Measurements from ENCODE around the gene ELF1.
"Not testable (repeated sequence)": the region's sequence is repeated elsewhere in the genome, so short reads cannot be mapped to it uniquely, and the experiment has no call there.

Gene ELF1

GRCh38 chr13:41039746-41040145 lies 20.6 kb upstream of the ELF1 start:
- DNase-seq (ENCODE audit: low read depth), result no peak
- TF ChIP-seq, protein P1, sequence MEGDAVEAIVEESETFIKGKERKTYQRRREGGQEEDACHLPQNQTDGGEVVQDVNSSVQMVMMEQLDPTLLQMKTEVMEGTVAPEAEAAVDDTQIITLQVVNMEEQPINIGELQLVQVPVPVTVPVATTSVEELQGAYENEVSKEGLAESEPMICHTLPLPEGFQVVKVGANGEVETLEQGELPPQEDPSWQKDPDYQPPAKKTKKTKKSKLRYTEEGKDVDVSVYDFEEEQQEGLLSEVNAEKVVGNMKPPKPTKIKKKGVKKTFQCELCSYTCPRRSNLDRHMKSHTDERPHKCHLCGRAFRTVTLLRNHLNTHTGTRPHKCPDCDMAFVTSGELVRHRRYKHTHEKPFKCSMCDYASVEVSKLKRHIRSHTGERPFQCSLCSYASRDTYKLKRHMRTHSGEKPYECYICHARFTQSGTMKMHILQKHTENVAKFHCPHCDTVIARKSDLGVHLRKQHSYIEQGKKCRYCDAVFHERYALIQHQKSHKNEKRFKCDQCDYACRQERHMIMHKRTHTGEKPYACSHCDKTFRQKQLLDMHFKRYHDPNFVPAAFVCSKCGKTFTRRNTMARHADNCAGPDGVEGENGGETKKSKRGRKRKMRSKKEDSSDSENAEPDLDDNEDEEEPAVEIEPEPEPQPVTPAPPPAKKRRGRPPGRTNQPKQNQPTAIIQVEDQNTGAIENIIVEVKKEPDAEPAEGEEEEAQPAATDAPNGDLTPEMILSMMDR (conservative IDR thresholded peaks at IDR 0.05; ENCODE audit: low read length), result no peak
- H3K4me3 ChIP-seq (ENCODE audit: low read length), result no peak overlapping the region

GRCh38 chr13:41036557-41036956 lies 17.4 kb upstream of the ELF1 start:
- not testable (repeated sequence) for H3K4me3 ChIP-seq (ENCODE audit: low read length); DNase-seq (ENCODE audit: low read depth)

DNA sequence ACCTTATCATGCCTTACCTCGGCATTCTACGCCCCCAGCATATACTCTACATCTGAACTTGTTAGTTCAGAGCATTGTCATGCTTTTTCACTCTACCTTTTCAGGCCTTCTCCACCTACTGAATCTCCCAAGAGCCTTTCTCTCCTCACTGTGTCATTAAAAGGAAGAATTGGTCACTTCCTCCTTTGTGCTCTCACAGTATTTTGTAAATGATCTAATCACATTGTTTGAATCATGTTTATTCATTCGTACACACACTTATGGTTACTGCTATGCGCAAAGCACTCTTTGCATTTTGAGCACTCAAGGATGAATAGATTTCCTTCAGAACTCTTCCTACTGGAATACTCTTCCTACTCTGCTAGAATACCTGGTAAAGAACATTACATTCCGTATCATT lies 15.8 kb upstream of the ELF1 start:
- TF ChIP-seq, protein P1 (conservative IDR thresholded peaks at IDR 0.05; ENCODE audit: low read length), result no peak
- DNase-seq (ENCODE audit: low read depth), result no peak
- H3K4me3 ChIP-seq (ENCODE audit: low read length), result no peak overlapping the region

- DNase-seq (ENCODE audit: low read depth), result no peak
- no peak overlapping the region for H3K4me3 ChIP-seq (ENCODE audit: low read length)
- TF ChIP-seq, protein P1 (conservative IDR thresholded peaks at IDR 0.05; ENCODE audit: low read length), result no peak
Observed at GRCh38 chr13:41034382-41034781, 15.3 kb upstream of the ELF1 start.

DNA sequence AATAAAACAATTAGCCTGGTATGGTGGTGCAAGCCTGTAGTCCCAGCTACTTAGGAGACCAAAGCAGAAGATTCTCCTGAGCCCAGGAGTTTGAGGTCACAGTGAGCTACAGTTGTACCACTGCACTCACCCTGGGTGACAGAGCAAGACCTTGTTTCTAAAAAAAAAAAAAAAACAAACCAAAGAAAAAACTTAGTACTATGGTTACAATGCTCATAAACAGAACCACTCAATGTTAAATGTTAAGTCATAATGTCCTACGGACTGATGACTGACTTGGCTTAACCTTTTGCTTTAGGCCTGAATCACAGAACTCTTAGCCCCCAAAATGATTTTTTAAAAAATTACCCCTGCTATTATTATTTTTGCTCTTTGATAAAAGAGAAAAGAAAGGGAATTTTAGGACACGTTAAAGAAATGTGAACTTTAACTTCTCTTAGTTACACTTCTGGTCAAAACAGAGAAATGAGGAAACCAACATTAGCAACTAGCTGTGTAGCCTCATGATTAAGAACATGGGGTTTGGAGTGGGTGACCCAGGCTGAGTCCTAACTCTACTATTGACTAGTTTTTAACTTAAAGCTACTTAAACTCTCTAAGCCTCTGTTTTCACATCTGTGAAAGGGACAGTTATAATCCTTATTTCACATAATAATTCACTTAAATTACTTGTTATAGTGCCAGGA lies 13.7 kb upstream of the ELF1 start:
- no peak for DNase-seq (ENCODE audit: low read depth)
- TF ChIP-seq, protein P1 (conservative IDR thresholded peaks at IDR 0.05; ENCODE audit: low read length), result no peak
- H3K4me3 ChIP-seq (ENCODE audit: low read length), result no peak overlapping the region

- H3K4me3 ChIP-seq (ENCODE audit: low read length), result no peak overlapping the region
- DNase-seq (ENCODE audit: low read depth), result no peak
- TF ChIP-seq, protein P1 (conservative IDR thresholded peaks at IDR 0.05; ENCODE audit: low read length), result no peak
Observed at GRCh38 chr13:41029629-41030028, 10.5 kb upstream of the ELF1 start.

DNA sequence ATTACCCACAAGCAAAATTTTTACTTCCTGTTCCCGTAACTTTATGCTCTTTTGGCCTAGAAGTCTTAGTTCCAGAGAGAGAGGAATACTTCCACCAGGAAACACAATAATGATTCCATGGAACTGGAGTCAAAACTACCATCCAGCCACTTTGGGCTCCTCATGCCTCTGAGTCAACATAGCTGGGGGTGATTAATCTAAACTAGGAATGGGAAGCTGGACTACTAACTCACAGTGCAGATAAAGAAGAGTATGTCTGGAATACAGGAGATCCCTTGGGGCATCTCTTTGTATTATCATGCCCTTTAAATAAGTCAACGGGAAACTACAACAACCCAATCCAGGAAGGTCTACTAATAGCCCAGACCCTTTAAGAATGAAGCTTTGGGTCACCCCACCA lies 8.9 kb upstream of the ELF1 start:
- TF ChIP-seq, protein P1 (conservative IDR thresholded peaks at IDR 0.05; ENCODE audit: low read length), result no peak
- DNase-seq (ENCODE audit: low read depth), result no peak
- no peak overlapping the region for H3K4me3 ChIP-seq (ENCODE audit: low read length)
